GM12878 (cell line): ENCODE results near the gene RP9. TPM values are rescaled to one million over a fixed set of nuclear protein-coding genes. Genes with fewer than 3 reads are reported as not detected.
A peak's percentile ranks its signal among the peaks of the same experiment; 100 is the strongest.

Source experiments
- ATAC-seq: fragments of 200-7000 bp; cut with Tn5 transposase; 3 replicates; pipeline ENCODE4 v1.9.1; 2020; ENCODE audit warnings: mild to moderate bottlenecking, moderate library complexity
- BruUV-seq: library from RNA; stranded (reverse); fragments of 400-500 nt; replicated peaks from 2 replicates; lab custom pipeline; 2021; lab: Mats Ljungman, UMichigan
- CTCF ChIA-PET: fragments of 300-600 bp; sonication (Branson Sonifier 250); formaldehyde crosslinking; extraction: SDS; loops from one replicate; lab custom pipeline; 2021; ENCODE audit warnings: inconsistent platforms; lab: Yijun Ruan, JAX
- POLR2A ChIA-PET: fragments of 350-600 bp; formaldehyde crosslinking; extraction: SDS; loops from one replicate; lab custom pipeline; 2021; ENCODE audit warnings: inconsistent platforms; lab: Charles Lee
- RAD21 ChIA-PET: fragments of 300-600 bp; sonication (Branson Sonifier 250); formaldehyde crosslinking; loops from one replicate; lab custom pipeline; 2023; ENCODE audit warnings: antibody characterized with exemption; ENCODE audit not compliant: unreplicated experiment; lab: Charles Lee
- SMC1A ChIA-PET: fragments of 300-600 bp; sonication (Branson Sonifier 250); formaldehyde crosslinking; loops from one replicate; lab custom pipeline; 2023; ENCODE audit not compliant: unreplicated experiment, uncharacterized antibody; lab: Charles Lee
- DNase-seq: peaks from one replicate; pipeline ENCODE4 v3.0.0-alpha.2; 2011; ENCODE audit warnings: low read depth, low spot score
- FAIRE-seq: peaks from 3 replicates; lab custom pipeline; 2011; peaks lifted over from hg19 to GRCh38; lab: Jason Lieb, UNC
- H2AFZ ChIP-seq: 2 replicates; pipeline ENCODE4 v1.6.0; 2011; ENCODE audit warnings: low read depth, low read length, control low read depth; ENCODE audit not compliant: control insufficient read depth
- H3K27ac ChIP-seq: 2 replicates; pipeline ENCODE4 v1.5.1; 2011; ENCODE audit warnings: control low read depth; ENCODE audit not compliant: control insufficient read depth, insufficient read depth
- H3K27me3 ChIP-seq, 2 experiments: replicated peaks in 1 of 2; 2 replicates each; pipeline versions ENCODE4 v1.6.0 to v1.6.1; 2011; ENCODE audit warnings: low read length in 1 of 2; ENCODE audit not compliant: control insufficient read depth in 2 of 2, insufficient read depth in 2 of 2
- H3K36me3 ChIP-seq, 2 experiments: 2 replicates each; pipeline ENCODE4 v1.5.1; 2011; ENCODE audit warnings: low read length in 1 of 2; ENCODE audit not compliant: control insufficient read depth in 2 of 2, insufficient read depth in 2 of 2
- H3K4me1 ChIP-seq: 2 replicates; pipeline ENCODE4 v1.6.1; 2011; ENCODE audit warnings: mild to moderate bottlenecking, low read length, moderate library complexity, mixed read lengths; ENCODE audit not compliant: control insufficient read depth, insufficient read depth
- H3K4me2 ChIP-seq: 2 replicates; pipeline ENCODE4 v1.6.0; 2011; ENCODE audit warnings: control low read depth; ENCODE audit not compliant: control insufficient read depth, insufficient read depth
- H3K4me3 ChIP-seq: fragments of 200-600 bp; sonication (generic); 2 replicates; pipeline ENCODE4 v1.5.1; 2016
- H3K79me2 ChIP-seq: 2 replicates; pipeline ENCODE4 v1.6.0; 2011; ENCODE audit warnings: low read length; ENCODE audit not compliant: control insufficient read depth, insufficient read depth
- H3K9ac ChIP-seq: 2 replicates; pipeline ENCODE4 v1.8.0; 2011; ENCODE audit warnings: low read length, control low read depth, mixed read lengths; ENCODE audit not compliant: control insufficient read depth, insufficient read depth
- H3K9me3 ChIP-seq: replicated peaks from 3 replicates; pipeline ENCODE4 v1.5.1; 2011; ENCODE audit warnings: mild to moderate bottlenecking, low read length; ENCODE audit not compliant: control insufficient read depth, insufficient read depth
- H4K20me1 ChIP-seq: 2 replicates; pipeline ENCODE4 v1.6.0; 2011; ENCODE audit not compliant: control insufficient read depth, insufficient read depth
- IKZF2 ChIP-seq, 2 experiments: fragments of 450-650 bp; IDR thresholded peaks; 2 replicates each; pipeline ENCODE4 v1.6.1; 2017; ENCODE audit warnings: mild to moderate bottlenecking in 2 of 2, moderate library complexity in 2 of 2
- IRF3 ChIP-seq: fragments of 450-650 bp; IDR thresholded peaks from 2 replicates; pipeline ENCODE4 v1.6.1; 2014; ENCODE audit warnings: mild to moderate bottlenecking
- JUNB ChIP-seq: IDR thresholded peaks from 2 replicates; pipeline ENCODE4 v1.6.1; 2016; ENCODE audit warnings: antibody characterized with exemption, mild to moderate bottlenecking
- PAX5 ChIP-seq: IDR thresholded peaks from 2 replicates; pipeline ENCODE4 v1.6.1; 2011; ENCODE audit warnings: low read depth, low read length, borderline replicate concordance
- RFX5 ChIP-seq: IDR thresholded peaks from 2 replicates; pipeline ENCODE4 v1.6.1; 2011; ENCODE audit warnings: low read depth, low read length, improper control_type of control experiment
- SIN3A ChIP-seq: IDR thresholded peaks from 2 replicates; pipeline ENCODE4 v1.6.1; 2012; ENCODE audit warnings: low read depth, low read length, improper control_type of control experiment
- WGBS: methylation state at CpG from one replicate; pipeline ENCODE4 v1.1.6; 2016; ENCODE audit warnings: low lambda C conversion rate; ENCODE audit not compliant: insufficient replicate concordance, insufficient coverage; ENCODE audit errors: missing lambda C conversion rate; 5-methylcytosine and 5-hydroxymethylcytosine counted together
- in situ Hi-C: fragments of 300-500 bp; cut with MboI; formaldehyde crosslinking; loops from 9 replicates; pipeline ENCODE4 v1.14.3; 2018; ENCODE audit warnings: mixed read lengths
- intact Hi-C: fragments of 100-400 bp; cut with micrococcal nuclease; formaldehyde crosslinking; loops from one replicate; pipeline ENCODE4 v1.14.2; 2022; ENCODE audit not compliant: unreplicated experiment
- polyA plus RNA-seq, 11 experiments: library from polyadenylated mRNA; depleted of rRNA in 4 of 11; unstranded in 6 of 11; stranded (reverse) in 5 of 11; fragments of >200 nt; fragmentation: Nextera tagmentation in 4 of 11; fragmentation: Illumina TruSeq in 1 of 11; extraction: Ambion mirVana in 4 of 11; extraction: Trizol in 1 of 11; gene quantifications; 1 replicate in 1 of 11; 2 replicates in 10 of 11; pipeline versions ENCODE4 v1.2.1 to v1.2.3, GENCODE V29; 2011 to 2016; ENCODE audit warnings: inconsistent platforms in 2 of 11, missing spikeins in 2 of 11, low read depth in 1 of 11
- total RNA-seq, 4 experiments: library from RNA; depleted of rRNA in 3 of 4; stranded (reverse); fragments of >200 nt in 3 of 4; fragmentation: Illumina TruSeq in 1 of 4; extraction: Trizol in 1 of 4; gene quantifications; 2 replicates each; pipeline versions ENCODE4 v1.2.1 to v1.2.3, GENCODE V29; 2013 to 2021

Gene RP9
- total and polyA plus RNA-seq, 10 of the 15 experiments (the other 5 are each of a cell fraction or from before 2014, with no cell fraction given) = 7.6 to 25.3 (median 16.9) TPM

GRCh38 chr7:33054261-33054964 is 54.8 kb downstream of the RP9 start:
- Histone ChIP-seq H3K4me2 (no peak overlapping the region), H3K27me3 (no peaks in the 10 kb centered on the region), H3K27ac (0 out of 2 replicates have a peak overlapping the region, but pooled peaks have one; percentile 1), H2AFZ (no peak overlapping the region), H3K79me2 (peaks cover 88% of the 10 kb centered on the region), H4K20me1 (no peaks in the 10 kb centered on the region), H3K9me3 (no peaks in the 10 kb centered on the region), H3K36me3 (no peaks in the 10 kb centered on the region), H3K9ac (no peak overlapping the region), H3K4me3 (no peak overlapping the region), H3K4me1 (peaks cover 21% of the 10 kb centered on the region)
- DNase-seq (no peak), FAIRE-seq (no peak), ATAC-seq (peak; percentile 59)
- intact Hi-C loops (loop anchor here (5.0 kb wide), 1 partner anchor 362 kb away; no protein-coding TSS in a partner anchor), in situ Hi-C loops (loop anchor here (10.0 kb wide), 1 partner anchor 360 kb away; no protein-coding TSS in a partner anchor)
- 74% methylated on average over 2 of the region's 2 CpGs for WGBS
- CTCF ChIA-PET = interaction anchor here (0.6 to 4.6 kb wide), 8 partner anchors 7 to 208 kb away, joined by 4 to 33 read pairs (median 8); partner anchors contain the start of gene NT5C3A
- no TSS peak for BruUV-seq
- POLR2A ChIA-PET = interaction anchor here (0.6 to 1.6 kb wide), 6 partner anchors 8 to 53 kb away, joined by 3 to 7 read pairs (median 4); partner anchors contain the start of gene NT5C3A
- RAD21 ChIA-PET = interaction anchor here (1.1 to 4.1 kb wide), 4 partner anchors 8 to 208 kb away, joined by 3 to 29 read pairs (median 8); partner anchors contain the start of gene NT5C3A
- SMC1A ChIA-PET = interaction anchor here (1.1 to 3.9 kb wide), 6 partner anchors 8 to 208 kb away, joined by 4 to 19 read pairs (median 6); partner anchors contain the start of genes NT5C3A and RP9
- TF ChIP-seq IKZF2 (IDR thresholded peaks at IDR 0.05) = peak in 1 of 2 experiments; percentile 30; a peak in 1 of 4 replicates
- no peak for TF ChIP-seq SIN3A
- TF ChIP-seq RFX5 = 0 out of 2 replicates have a peak, but pooled peaks have one; percentile 16
- TF ChIP-seq IRF3 = no peak
- TF ChIP-seq JUNB = peak; percentile 15; the same call in 1 of the 2 replicates
- TF ChIP-seq PAX5 = no peak
